Stomach (tissue), 9 donors: ENCODE measurements around the gene DCAF8. TPM values are rescaled to one million over a fixed set of nuclear protein-coding genes. Genes with fewer than 3 reads are reported as not detected.

Source experiments
- DNase-seq, 2 donors: peaks; one replicate each; pipeline versions ENCODE4 v3.0.0 to v3.0.0-alpha.2; 2013 to 2019
- H3K27ac ChIP-seq, 5 donors: fragments of 200-600 bp in 4 of 5; sonication (generic) in 4 of 5; one replicate each; pipeline ENCODE4 v1.5.1; 2013 to 2019; ENCODE audit warnings: mild to moderate bottlenecking in 1 of 5, moderate library complexity in 1 of 5
- H3K27me3 ChIP-seq, 3 donors: fragments of 200-600 bp; sonication (generic); one replicate each; pipeline ENCODE4 v1.5.1; 2017 to 2019; ENCODE audit warnings: mixed run types in 1 of 3
- H3K36me3 ChIP-seq, 4 donors: fragments of 200-600 bp; sonication (generic); 1 replicate in 3 of 4; 2 replicates in 1 of 4; pipeline ENCODE4 v1.5.1; 2016 to 2019
- H3K4me1 ChIP-seq, 4 donors: fragments of 200-600 bp; sonication (generic); one replicate each; pipeline ENCODE4 v1.5.1; 2016 to 2019
- H3K4me3 ChIP-seq, 4 donors: fragments of 200-600 bp; sonication (generic) in 3 of 4; one replicate each; pipeline ENCODE4 v1.5.1; 2016 to 2019; ENCODE audit warnings: mild to moderate bottlenecking in 1 of 4
- H3K9me3 ChIP-seq, 4 donors: fragments of 200-600 bp; sonication (generic); one replicate each; pipeline ENCODE4 v1.5.1; 2016 to 2019
- CTCF ChIP-seq, 7 experiments: fragments of 450-650 bp in 4 of 7; fragments of 200-600 bp in 3 of 7; sonication (generic) in 3 of 7; IDR thresholded peaks; one replicate each; pipeline ENCODE4 v1.5.1; 2016 to 2019; ENCODE audit warnings: antibody characterized with exemption in 7 of 7, control low read depth in 2 of 7, mild to moderate bottlenecking in 1 of 7
- EP300 ChIP-seq: sonication (generic); formaldehyde crosslinking; IDR thresholded peaks from one replicate; pipeline ENCODE4 v1.6.1; 2017; ENCODE audit warnings: antibody characterized with exemption
- POLR2A ChIP-seq, 4 donors: fragments of 450-650 bp; IDR thresholded peaks; one replicate each; pipeline ENCODE4 v1.6.1; 2016; ENCODE audit warnings: antibody characterized with exemption in 4 of 4, control low read depth in 2 of 4, mild to moderate bottlenecking in 1 of 4, moderate library complexity in 1 of 4
- POLR2AphosphoS5 ChIP-seq, 3 donors: sonication (generic); formaldehyde crosslinking; IDR thresholded peaks; one replicate each; pipeline ENCODE4 v1.6.1; 2016; ENCODE audit warnings: antibody characterized with exemption in 3 of 3
- WGBS, 5 donors: extraction: QIAGEN DNeasy Blood & Tissue Kit in 3 of 5; methylation state at CpG; one replicate each; pipeline versions ENCODE4 v1.1.5 to v1.1.7; 2013 to 2018; 5-methylcytosine and 5-hydroxymethylcytosine counted together
- intact Hi-C: fragments of 100-400 bp; cut with DNase I; formaldehyde crosslinking; loops from one replicate; pipeline ENCODE4 v1.15.1; 2023; ENCODE audit warnings: low total_unique reads
- polyA plus RNA-seq, 3 donors: library from polyadenylated mRNA; stranded (reverse); fragments of 200-250 nt; gene quantifications; one replicate each; pipeline ENCODE4 v1.2.3, GENCODE V29; 2013
- total RNA-seq, 5 donors: library from RNA; depleted of rRNA; stranded (reverse); fragments of >200 nt; gene quantifications; one replicate each; pipeline versions ENCODE4 v1.1.0 to v1.2.3, GENCODE V29; 2014 to 2016
- donor health status: healthy with polysubstance abuse.
- donor health status: Bipolar disorder and iron deficiency.
- donor health status: healthy.

The DCAF8 gene
- total and polyA plus RNA-seq, 8 donors: 39.4 to 267 (median 86.4) TPM

DNA sequence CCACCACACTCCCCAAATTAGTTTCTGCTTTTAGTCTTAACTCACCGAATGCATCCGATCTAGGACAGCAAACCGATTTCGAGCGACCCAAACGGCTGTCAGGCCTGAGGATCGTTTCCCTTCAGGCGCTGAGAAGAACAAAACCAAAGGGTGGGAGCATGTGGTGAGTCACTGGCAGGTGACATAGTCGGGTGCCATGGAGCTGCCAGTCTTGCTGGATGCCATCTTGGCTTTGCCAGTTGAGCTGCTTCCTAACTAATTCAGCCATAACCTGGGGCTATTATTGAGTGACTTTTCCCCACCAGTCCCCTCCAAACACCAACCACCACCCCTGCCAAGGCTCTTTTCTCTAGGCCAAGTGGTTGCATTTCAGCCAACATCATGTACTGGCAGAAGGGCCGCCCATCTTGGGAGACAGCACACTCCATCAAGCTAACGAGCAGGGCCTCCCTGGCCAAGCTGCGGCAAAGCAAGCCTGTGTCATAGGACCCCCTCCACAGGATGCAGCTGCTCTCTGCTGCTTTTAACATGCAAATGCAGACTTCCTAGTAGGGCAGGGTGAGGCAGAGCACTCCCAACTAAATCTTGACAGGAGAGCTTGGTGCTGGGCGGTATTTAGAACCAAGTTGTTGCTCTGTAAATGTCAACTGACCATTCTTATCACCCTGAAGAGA, 44.9 kb upstream of the DCAF8 start:
- Histone ChIP-seq H3K27me3 (no peaks in the 10 kb centered on the region), H3K4me3 (no peak overlapping the region), H3K27ac (no peak overlapping the region), H3K9me3 (no peaks in the 10 kb centered on the region), H3K36me3 (peaks cover 89 to 100% (median 100%) of the 10 kb centered on the region in 4 donors), H3K4me1 (no peaks in the 10 kb centered on the region)
- intact Hi-C loops: no loop called here
- WGBS, 5 donors: 85 to 90% (median 89%) methylated on average over 13 of the region's 13 CpGs
- TF ChIP-seq POLR2A (IDR thresholded peaks at IDR 0.05): no peak
- DNase-seq: no peak

GRCh38 chr1:160300173-160300572, 37.8 kb upstream of the DCAF8 start:
- intact Hi-C loops: no loop called here
- no peak for TF ChIP-seq CTCF (IDR thresholded peaks at IDR 0.05)
- TF ChIP-seq EP300: no peak
- TF ChIP-seq POLR2AphosphoS5 (IDR thresholded peaks at IDR 0.05): no peak
- no peak for TF ChIP-seq POLR2A (IDR thresholded peaks at IDR 0.05)
- Histone ChIP-seq H3K36me3 (peaks cover 71 to 100% (median 100%) of the 10 kb centered on the region in 4 donors), H3K27ac (no peak overlapping the region), H3K4me3 (no peak overlapping the region), H3K27me3 (no peaks in the 10 kb centered on the region), H3K9me3 (no peaks in the 10 kb centered on the region), H3K4me1 (no peaks in the 10 kb centered on the region)
- 84 to 88% (median 86%) methylated on average over 7 of the region's 7 CpGs for WGBS, 5 donors
- DNase-seq: no peak

DNA sequence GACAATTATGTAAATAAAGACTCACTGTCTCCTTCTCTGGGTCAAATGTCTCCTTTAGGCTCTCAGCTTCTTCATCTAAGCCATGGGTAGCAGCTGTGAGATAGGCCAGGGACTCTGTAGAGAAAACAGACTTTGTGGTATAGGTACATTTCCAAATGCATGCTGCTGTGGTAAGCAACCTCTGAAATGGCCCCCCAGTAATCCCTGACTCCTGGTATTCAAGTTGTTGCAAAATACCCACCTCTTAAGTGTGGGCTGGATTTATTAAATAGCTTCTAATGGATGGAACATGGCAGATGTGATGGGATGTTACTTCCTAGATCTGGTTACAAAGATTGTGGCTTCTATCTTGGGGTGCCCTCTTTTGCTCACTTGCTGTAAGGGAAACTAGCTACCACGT, 33.7 kb upstream of the DCAF8 start:
- no peak for DNase-seq
- Histone ChIP-seq H3K4me3 (no peak overlapping the region), H3K36me3 (peaks cover 91 to 100% (median 100%) of the 10 kb centered on the region in 4 donors), H3K9me3 (no peaks in the 10 kb centered on the region), H3K4me1 (peaks cover 0 to 4% (median 0%) of the 10 kb centered on the region in 4 donors), H3K27me3 (no peaks in the 10 kb centered on the region), H3K27ac (no peak overlapping the region)
- 79 to 94% (median 92%) methylated on average over 1 of the region's 1 CpG for WGBS, 5 donors
- TF ChIP-seq POLR2A (IDR thresholded peaks at IDR 0.05) (no peak), CTCF (IDR thresholded peaks at IDR 0.05) (no peak), EP300 (no peak), POLR2AphosphoS5 (IDR thresholded peaks at IDR 0.05) (no peak)
- intact Hi-C loops: loop anchor here (10.0 kb wide), 1 partner anchor 191 kb away; no protein-coding TSS in a partner anchor

GRCh38 chr1:160293020-160293968, 30.9 kb upstream of the DCAF8 start:
- intact Hi-C loops: loop anchor here (10.0 kb wide), 1 partner anchor 188 kb away; no protein-coding TSS in a partner anchor
- Histone ChIP-seq H3K27me3 (no peaks in the 10 kb centered on the region), H3K27ac (no peak overlapping the region), H3K4me1 (peaks cover 0 to 6% (median 0%) of the 10 kb centered on the region in 4 donors), H3K36me3 (peaks cover 89 to 100% (median 100%) of the 10 kb centered on the region in 4 donors), H3K9me3 (no peaks in the 10 kb centered on the region), H3K4me3 (no peak overlapping the region)
- no peak for TF ChIP-seq POLR2A (IDR thresholded peaks at IDR 0.05)
- no peak for TF ChIP-seq EP300
- TF ChIP-seq POLR2AphosphoS5 (IDR thresholded peaks at IDR 0.05): no peak
- no peak for TF ChIP-seq CTCF (IDR thresholded peaks at IDR 0.05)
- 79 to 85% (median 81%) methylated on average over 8 of the region's 8 CpGs for WGBS, 5 donors
- DNase-seq: no peak
